ENCODE data around the gene TRIM62. TPM values are rescaled to one million over a fixed set of nuclear protein-coding genes. Genes with fewer than 3 reads are reported as not detected.
A peak's percentile ranks its signal among the peaks of the same experiment; 100 is the strongest.

The TRIM62 gene
- total and polyA plus RNA-seq, 3 donors from 2014 or later = 6.0 to 8.8 (median 6.2) TPM

DNA sequence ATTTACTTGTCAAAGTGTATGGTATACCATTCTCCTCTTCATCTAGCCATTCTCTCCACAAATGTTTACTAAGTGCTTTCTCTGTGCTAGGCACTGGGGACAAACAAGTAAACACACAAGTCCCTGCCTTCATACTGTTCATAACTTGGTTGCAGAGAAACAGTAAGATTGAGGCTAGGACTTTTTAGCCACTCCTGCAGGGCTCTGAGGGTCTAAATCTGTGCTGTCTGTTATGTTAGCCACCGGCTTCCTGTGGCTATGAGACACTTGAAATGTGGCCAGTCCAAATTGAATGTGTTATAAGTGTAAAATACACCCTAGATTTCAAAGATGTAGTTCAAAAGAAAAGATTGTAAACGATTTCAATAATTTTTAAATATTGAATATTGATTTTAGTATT lies 50.7 kb downstream of the TRIM62 start:
- Histone ChIP-seq H3K27me3 (no peaks in the 10 kb centered on the region), H3K36me3 (ENCODE audit: low read depth, missing control alignments) (no peaks in the 10 kb centered on the region), H3K27ac (no peak overlapping the region), H3K9me3 (no peaks in the 10 kb centered on the region), H3K4me3 (no peak overlapping the region), H3K4me1 (peaks cover 18% of the 10 kb centered on the region)
- intact Hi-C loops (cut with DNase I; ENCODE audit: low total_unique reads) = no loop called here
- WGBS, 2 donors = 79 to 89% methylated on average over 2 of the region's 2 CpGs
- DNase-seq = no peak
- TF ChIP-seq POLR2A (IDR thresholded peaks at IDR 0.05) (no peak), CTCF (IDR thresholded peaks at IDR 0.05) (no peak)

GRCh38 chr1:33130297-33130696 lies 51.5 kb downstream of the TRIM62 start:
- 68 to 72% methylated on average over 4 of the region's 4 CpGs for WGBS, 2 donors
- Histone ChIP-seq H3K36me3 (ENCODE audit: low read depth, missing control alignments) (no peaks in the 10 kb centered on the region), H3K27me3 (no peaks in the 10 kb centered on the region), H3K4me1 (peaks cover 18% of the 10 kb centered on the region), H3K27ac (no peak overlapping the region), H3K4me3 (no peak overlapping the region), H3K9me3 (no peaks in the 10 kb centered on the region)
- TF ChIP-seq CTCF (IDR thresholded peaks at IDR 0.05) (no peak), POLR2A (IDR thresholded peaks at IDR 0.05) (no peak)
- DNase-seq = no peak
- intact Hi-C loops (cut with DNase I; ENCODE audit: low total_unique reads) = no loop called here

GRCh38 chr1:33128781-33129180 lies 53.1 kb downstream of the TRIM62 start:
- Histone ChIP-seq H3K27ac (peak overlapping the region in 1 of 2 donors; percentile 93), H3K27me3 (no peaks in the 10 kb centered on the region), H3K4me1 (peaks cover 14% of the 10 kb centered on the region), H3K9me3 (no peaks in the 10 kb centered on the region), H3K4me3 (no peak overlapping the region), H3K36me3 (ENCODE audit: low read depth, missing control alignments) (no peaks in the 10 kb centered on the region)
- no peak for TF ChIP-seq POLR2A (IDR thresholded peaks at IDR 0.05)
- no peak for TF ChIP-seq CTCF (IDR thresholded peaks at IDR 0.05)
- intact Hi-C loops (cut with DNase I; ENCODE audit: low total_unique reads) = no loop called here
- peak; percentile 5 for DNase-seq
- WGBS, 2 donors = 80 to 81% methylated on average over 4 of the region's 4 CpGs

DNA sequence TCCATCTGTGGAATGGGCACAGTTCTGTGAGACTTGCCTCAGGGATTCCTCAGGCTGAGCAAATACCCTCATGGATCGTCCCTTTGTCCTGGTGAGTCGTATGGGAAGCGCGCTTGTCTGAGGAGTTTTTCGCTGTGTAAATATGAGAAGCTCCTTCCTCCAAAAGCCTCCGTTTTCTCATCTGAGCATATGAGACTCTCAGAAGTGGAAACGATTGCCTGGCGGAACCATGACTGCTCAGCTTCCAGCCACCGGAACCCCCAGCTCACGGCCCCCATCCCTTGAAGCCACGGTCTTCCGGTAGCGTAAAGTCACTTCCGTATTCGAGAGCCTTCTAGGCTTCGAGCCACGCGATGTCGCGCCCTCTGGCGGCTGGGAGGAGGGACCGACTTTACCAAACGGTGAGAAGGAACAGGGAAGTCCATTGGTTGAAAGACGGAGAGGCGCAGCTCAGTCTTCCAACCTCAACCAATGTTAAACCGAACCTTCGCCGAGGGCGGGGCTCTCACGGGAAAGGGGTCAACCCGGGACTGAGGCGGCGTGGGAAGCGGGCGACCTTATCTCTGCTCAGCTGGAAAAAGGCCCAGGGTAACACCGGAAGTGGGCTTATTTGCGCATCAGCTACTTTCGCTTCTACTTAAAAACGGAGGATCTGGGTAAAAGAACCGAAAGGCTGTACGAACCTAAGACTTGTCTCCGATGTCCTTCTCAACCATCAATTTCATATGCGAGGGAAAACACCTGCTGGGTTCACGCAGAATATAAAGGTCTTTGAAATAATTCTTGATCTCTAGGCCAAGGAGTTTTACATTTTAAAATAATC lies 54.6 kb downstream of the TRIM62 start:
- peak; percentile 84 to 98 (median 98) for TF ChIP-seq CTCF (IDR thresholded peaks at IDR 0.05)
- TF ChIP-seq POLR2A (IDR thresholded peaks at IDR 0.05) = peak; percentile 40
- intact Hi-C loops (cut with DNase I; ENCODE audit: low total_unique reads) = no loop called here
- H3K27me3 ChIP-seq = no peaks in the 10 kb centered on the region
- H3K4me1 ChIP-seq = peaks cover 9% of the 10 kb centered on the region
- peak overlapping the region; percentile 71 to 72 for H3K4me3 ChIP-seq
- H3K27ac ChIP-seq = peak overlapping the region; percentile 91 to 93
- no peaks in the 10 kb centered on the region for H3K9me3 ChIP-seq
- 1% methylated on average over 44 of the region's 44 CpGs for WGBS, 2 donors
- peak; percentile 99 for DNase-seq
- no peaks in the 10 kb centered on the region for H3K36me3 ChIP-seq (ENCODE audit: low read depth, missing control alignments)

Data from testis (tissue), 3 donors.